Ureter (tissue), 1 donor: ENCODE data around the gene OCRL. TPM values are rescaled to one million over a fixed set of nuclear protein-coding genes. Genes with fewer than 3 reads are reported as not detected.

ENCODE experiments used
- DNase-seq: peaks from one replicate; pipeline ENCODE4 v3.0.0-alpha.2; 2020; ENCODE audit warnings: low spot score
- total RNA-seq: library from RNA; stranded (reverse); gene quantifications from one replicate; pipeline ENCODE4 v1.2.4, GENCODE V29; 2023
- donor health status: DM: yes; HTN: yes; CAD: no.

The OCRL gene
- total RNA-seq, 1 donor from 2014 or later = 43.6 TPM

GRCh38 chrX:129634541-129634940, 94.5 kb downstream of the OCRL start:
- DNase-seq = no peak

- no peak for DNase-seq
Observed at GRCh38 chrX:129636175-129636681, 96.2 kb downstream of the OCRL start.

GRCh38 chrX:129637217-129638109, 97.4 kb downstream of the OCRL start:
- peak; percentile 76 for DNase-seq

- DNase-seq = no peak
Observed at GRCh38 chrX:129638917-129639316, 98.9 kb downstream of the OCRL start.

GRCh38 chrX:129640737-129641136, 100.7 kb downstream of the OCRL start:
- no peak for DNase-seq

- DNase-seq = no peak
Observed at GRCh38 chrX:129641469-129641868, 101.4 kb downstream of the OCRL start.

- no peak for DNase-seq
Observed at GRCh38 chrX:129641941-129642340, 101.9 kb downstream of the OCRL start.

Other genes with a start within 250 kb of the OCRL start
- gene SMARCA1, start 16.8 kb upstream of the OCRL start, total RNA-seq = 37.5 TPM
- 0.52 TPM for gene APLN, start 114.7 kb downstream of the OCRL start, total RNA-seq
- 6.0 TPM for gene XPNPEP2, start 198.7 kb downstream of the OCRL start, total RNA-seq
- 8.4 TPM for gene SASH3, start 239.7 kb downstream of the OCRL start, total RNA-seq